H9 (cell line): ENCODE results near the gene CASQ2. TPM values are rescaled to one million over a fixed set of nuclear protein-coding genes. Genes with fewer than 3 reads are reported as not detected.

Experiments
- DNase-seq: peaks from one replicate; pipeline ENCODE4 v3.0.0-alpha.2; 2017
- H2AFZ ChIP-seq: one replicate; pipeline ENCODE4 v1.6.1; 2013; ENCODE audit warnings: mild to moderate bottlenecking, low read length, control low read depth, moderate library complexity
- H2AK5ac ChIP-seq: 2 replicates; pipeline ENCODE4 v1.6.1; 2013; ENCODE audit warnings: low read length, control low read depth, mixed read lengths; ENCODE audit not compliant: insufficient read length
- H2BK120ac ChIP-seq: one replicate; pipeline ENCODE4 v1.6.1; 2013; ENCODE audit warnings: low read depth, mild to moderate bottlenecking, low read length, control low read depth, inconsistent platforms; ENCODE audit not compliant: poor library complexity, severe bottlenecking
- H2BK12ac ChIP-seq: 2 replicates; pipeline ENCODE4 v1.6.1; 2013; ENCODE audit warnings: low read length, control low read depth, mixed read lengths, low read depth; ENCODE audit not compliant: insufficient read length
- H2BK15ac ChIP-seq: 2 replicates; pipeline ENCODE4 v1.6.1; 2013; ENCODE audit warnings: low read depth, low read length, control low read depth
- H2BK20ac ChIP-seq: one replicate; pipeline ENCODE4 v1.6.1; 2013; ENCODE audit warnings: low read depth, mild to moderate bottlenecking, low read length, control low read depth, inconsistent platforms; ENCODE audit not compliant: poor library complexity, severe bottlenecking
- H2BK5ac ChIP-seq: 2 replicates; pipeline ENCODE4 v1.6.1; 2013; ENCODE audit warnings: low read length, control low read depth, mixed read lengths; ENCODE audit not compliant: insufficient read length
- H3K14ac ChIP-seq: 2 replicates; pipeline ENCODE4 v1.6.1; 2013; ENCODE audit warnings: low read length, control low read depth; ENCODE audit not compliant: insufficient read depth
- H3K18ac ChIP-seq: 2 replicates; pipeline ENCODE4 v1.6.1; 2013; ENCODE audit warnings: low read depth, mild to moderate bottlenecking, mixed read lengths, low read length, control low read depth; ENCODE audit not compliant: insufficient read length
- H3K23ac ChIP-seq: 2 replicates; pipeline ENCODE4 v1.6.1; 2013; ENCODE audit warnings: low read length, control low read depth, mixed read lengths, low read depth; ENCODE audit not compliant: insufficient read length
- H3K23me2 ChIP-seq: 2 replicates; pipeline ENCODE4 v1.6.1; 2013; ENCODE audit warnings: low read depth, mild to moderate bottlenecking, mixed read lengths, low read length, control low read depth; ENCODE audit not compliant: insufficient read length, poor library complexity, severe bottlenecking
- H3K27ac ChIP-seq: 2 replicates; pipeline ENCODE4 v1.5.1; 2013; ENCODE audit warnings: low read length, control low read depth, mixed read lengths, low read depth; ENCODE audit not compliant: insufficient read length
- H3K27me3 ChIP-seq: 2 replicates; pipeline ENCODE4 v1.6.1; 2013; ENCODE audit warnings: low read length, control low read depth, inconsistent platforms; ENCODE audit not compliant: insufficient read depth
- H3K4ac ChIP-seq: 2 replicates; pipeline ENCODE4 v1.6.1; 2013; ENCODE audit warnings: low read depth, mild to moderate bottlenecking, control low read depth, inconsistent platforms, low read length, moderate library complexity
- H3K4me1 ChIP-seq: 2 replicates; pipeline ENCODE4 v1.6.1; 2013; ENCODE audit warnings: low read length, control low read depth, inconsistent platforms; ENCODE audit not compliant: insufficient read depth
- H3K4me2 ChIP-seq: 2 replicates; pipeline ENCODE4 v1.6.1; 2013; ENCODE audit warnings: low read length, control low read depth, mixed read lengths; ENCODE audit not compliant: insufficient read length, insufficient read depth
- H3K56ac ChIP-seq: 2 replicates; pipeline ENCODE4 v1.6.1; 2013; ENCODE audit warnings: low read depth, mild to moderate bottlenecking, mixed read lengths, low read length, control low read depth; ENCODE audit not compliant: insufficient read length
- H3K79me1 ChIP-seq: 2 replicates; pipeline ENCODE4 v1.6.1; 2013; ENCODE audit warnings: low read depth, mild to moderate bottlenecking, moderate library complexity, low read length, control low read depth, inconsistent platforms; ENCODE audit not compliant: insufficient read depth, poor library complexity, severe bottlenecking
- H3K79me2 ChIP-seq: 2 replicates; pipeline ENCODE4 v1.6.1; 2013; ENCODE audit warnings: low read length, control low read depth, inconsistent platforms; ENCODE audit not compliant: insufficient read depth
- H3K9ac ChIP-seq: 2 replicates; pipeline ENCODE4 v1.6.1; 2013; ENCODE audit warnings: low read length, control low read depth, mixed read lengths; ENCODE audit not compliant: insufficient read length; ENCODE audit errors: extremely low read depth
- H3K9me3 ChIP-seq: one replicate; pipeline ENCODE4 v1.6.1; 2013; ENCODE audit warnings: low read depth, low read length, inconsistent platforms; ENCODE audit not compliant: control insufficient read depth
- H3T11ph ChIP-seq: one replicate; pipeline ENCODE4 v1.6.1; 2013; ENCODE audit warnings: mild to moderate bottlenecking, low read length, control low read depth, inconsistent platforms
- H4K20me1 ChIP-seq: one replicate; pipeline ENCODE4 v1.6.1; 2013; ENCODE audit not compliant: control insufficient read depth, insufficient read length, insufficient read depth
- H4K5ac ChIP-seq: 2 replicates; pipeline ENCODE4 v1.6.1; 2013; ENCODE audit warnings: low read depth, mild to moderate bottlenecking, mixed read lengths, low read length, control low read depth; ENCODE audit not compliant: insufficient read length
- H4K8ac ChIP-seq: replicated peaks from 2 replicates; pipeline ENCODE4 v1.6.1; 2013; ENCODE audit warnings: low read length, control low read depth, mixed read lengths, low read depth; ENCODE audit not compliant: insufficient read length
- H4K91ac ChIP-seq: 2 replicates; pipeline ENCODE4 v1.6.1; 2013; ENCODE audit warnings: low read depth, mild to moderate bottlenecking, moderate library complexity, mixed read lengths, low read length, control low read depth; ENCODE audit not compliant: insufficient read length
- H3K27ac Mint-ChIP-seq, 3 experiments: 2 replicates in 2 of 3; 3 replicates in 1 of 3; pipeline ENCODE4 v1.8.0; 2020 to 2021; ENCODE audit warnings: mixed read lengths in 3 of 3, mild to moderate bottlenecking in 1 of 3, moderate library complexity in 1 of 3
- H3K27me3 Mint-ChIP-seq: 2 replicates; pipeline ENCODE4 v1.8.0; 2021; ENCODE audit warnings: low read depth, mild to moderate bottlenecking, moderate library complexity, mixed read lengths
- H3K36me3 Mint-ChIP-seq, 3 experiments: 2 replicates in 2 of 3; 3 replicates in 1 of 3; pipeline ENCODE4 v1.8.0; 2020 to 2021; ENCODE audit warnings: low read depth in 3 of 3, mixed read lengths in 3 of 3; ENCODE audit not compliant: insufficient read depth in 1 of 3
- H3K4me1 Mint-ChIP-seq, 2 experiments: 2 replicates each; pipeline ENCODE4 v1.8.0; 2020; ENCODE audit warnings: mixed read lengths in 2 of 2
- H3K4me3 Mint-ChIP-seq, 2 experiments: 2 replicates in 1 of 2; 3 replicates in 1 of 2; pipeline ENCODE4 v1.8.0; 2020 to 2021; ENCODE audit warnings: mild to moderate bottlenecking in 2 of 2, mixed read lengths in 2 of 2, moderate library complexity in 1 of 2
- H3K9me3 Mint-ChIP-seq, 2 experiments: 2 replicates in 1 of 2; 3 replicates in 1 of 2; pipeline ENCODE4 v1.8.0; 2020; ENCODE audit warnings: mild to moderate bottlenecking in 2 of 2, mixed read lengths in 2 of 2, moderate library complexity in 1 of 2
- CTCF ChIP-seq: fragments of 200-600 bp; sonication (generic); conservative IDR thresholded peaks from 3 replicates; pipeline ENCODE4 v1.8.0; 2021; ENCODE audit warnings: antibody characterized with exemption, mild to moderate bottlenecking
- WGBS: extraction: QIAGEN DNeasy Blood & Tissue Kit; methylation state at CpG from one replicate; pipeline ENCODE4 v1.1.7; 2013; ENCODE audit warnings: missing lambda C conversion rate, low lambda C conversion rate, mixed read lengths; ENCODE audit not compliant: insufficient read length; ENCODE audit errors: extremely low coverage; 5-methylcytosine and 5-hydroxymethylcytosine counted together
- total RNA-seq: library from RNA; stranded (reverse); gene quantifications from 2 replicates; pipeline ENCODE4 v1.2.1, GENCODE V29; 2021

Gene CASQ2
- total RNA-seq, 1 experiment from 2014 or later = not detected

- H2BK15ac ChIP-seq = no peak overlapping the region
- no peak overlapping the region for H3K27ac ChIP-seq
- no peak overlapping the region for H2AFZ ChIP-seq
- Mint-ChIP-seq H3K9me3 (peaks cover 10 to 14% of the 10 kb centered on the region in 2 experiments), H3K27me3 (no peaks in the 10 kb centered on the region), H3K4me3 (no peak overlapping the region), H3K36me3 (peaks cover 0 to 5% (median 0%) of the 10 kb centered on the region in 3 experiments; a peak in 1 of 7 replicates), H3K4me1 (peaks cover 21 to 27% of the 10 kb centered on the region in 2 experiments), H3K27ac (no peak overlapping the region)
- WGBS = no CpG with 5 or more reads among the region's 3 CpGs
- no peak overlapping the region for H2BK120ac ChIP-seq
- H2BK5ac ChIP-seq = no peak overlapping the region
- no peaks in the 10 kb centered on the region; the same call in 1 of the 2 replicates for H3K27me3 ChIP-seq
- no peak overlapping the region for H3T11ph ChIP-seq
- H3K23ac ChIP-seq = no peak overlapping the region
- no peaks in the 10 kb centered on the region for H3K79me2 ChIP-seq
- H2BK12ac ChIP-seq = no peak overlapping the region
- H3K9ac ChIP-seq = no peak overlapping the region
- no peak overlapping the region for H3K56ac ChIP-seq
- no peaks in the 10 kb centered on the region for H3K9me3 ChIP-seq
- H3K18ac ChIP-seq = no peak overlapping the region
- no peak overlapping the region for H3K4ac ChIP-seq
- H4K5ac ChIP-seq = no peak overlapping the region
- DNase-seq = no peak
- H4K8ac ChIP-seq = no peak overlapping the region
- H4K20me1 ChIP-seq = no peaks in the 10 kb centered on the region
- no peak overlapping the region for H3K4me2 ChIP-seq
- no peak for TF ChIP-seq CTCF
- H3K4me1 ChIP-seq = peaks cover 2% of the 10 kb centered on the region; the same call in 1 of the 2 replicates
- H2BK20ac ChIP-seq = no peak overlapping the region
- no peak overlapping the region for H3K14ac ChIP-seq
- no peak overlapping the region for H2AK5ac ChIP-seq
- no peaks in the 10 kb centered on the region for H3K23me2 ChIP-seq
- no peak overlapping the region for H4K91ac ChIP-seq
- H3K79me1 ChIP-seq = no peaks in the 10 kb centered on the region
These were observed 21.8 kb upstream of the CASQ2 start for GRCh38 chr1:115790356-115790755.
